Mesodermal cell (in vitro differentiated cells): ENCODE measurements around the gene CYP11A1.
A peak's percentile ranks its signal among the peaks of the same experiment; 100 is the strongest.
"Not testable (repeated sequence)": the region's sequence is repeated elsewhere in the genome, so short reads cannot be mapped to it uniquely, and the experiment has no call there.

ENCODE experiments used
- H3K27ac ChIP-seq: 2 replicates; pipeline ENCODE4 v1.7.0; 2013; ENCODE audit warnings: mild to moderate bottlenecking, low read depth, low read length, moderate library complexity; ENCODE audit not compliant: severe bottlenecking
- H3K36me3 ChIP-seq: 2 replicates; pipeline ENCODE4 v1.7.1; 2013; ENCODE audit warnings: mild to moderate bottlenecking, low read length, moderate library complexity; ENCODE audit not compliant: control insufficient read depth, insufficient read depth
- H3K4me1 ChIP-seq: one replicate; pipeline ENCODE4 v1.7.1; 2013; ENCODE audit warnings: mild to moderate bottlenecking, low read length; ENCODE audit not compliant: insufficient read depth, control insufficient read depth, poor library complexity, severe bottlenecking
- H3K4me3 ChIP-seq: 2 replicates; pipeline ENCODE4 v1.7.0; 2013; ENCODE audit warnings: low read length, control low read depth, mild to moderate bottlenecking; ENCODE audit not compliant: insufficient read depth, poor library complexity, severe bottlenecking; ENCODE audit errors: extremely low read depth
- H3K9me3 ChIP-seq: 2 replicates; pipeline ENCODE4 v1.7.1; 2013; ENCODE audit warnings: mild to moderate bottlenecking, low read length, moderate library complexity; ENCODE audit not compliant: control insufficient read depth
- WGBS, 2 experiments: methylation state at CpG; one replicate each; pipeline ENCODE4 v1.1.5; 2013; ENCODE audit warnings: missing lambda C conversion rate in 2 of 2; ENCODE audit not compliant: insufficient coverage in 2 of 2; 5-methylcytosine and 5-hydroxymethylcytosine counted together

The CYP11A1 gene

DNA sequence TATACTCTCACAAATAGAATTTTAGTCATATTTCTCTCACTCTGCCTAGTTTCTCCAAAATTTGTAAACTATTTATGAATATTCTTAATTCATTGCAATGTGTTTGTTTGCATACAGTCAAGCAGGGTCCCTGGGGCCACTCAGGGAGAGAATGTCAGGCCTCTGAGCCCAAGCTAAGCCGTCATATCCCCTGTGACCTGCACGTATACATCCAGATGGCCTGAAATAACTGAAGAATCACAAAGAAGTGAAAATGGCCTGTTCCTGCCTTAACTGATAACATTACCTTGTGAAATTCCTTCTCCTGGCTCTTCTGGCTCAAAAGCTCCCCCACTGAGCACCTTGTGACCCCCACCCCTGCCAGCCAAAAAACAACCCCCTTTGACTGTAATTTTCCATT lies 13.5 kb downstream of the CYP11A1 start:
- not testable (repeated sequence) for H3K4me3 ChIP-seq, H3K27ac ChIP-seq, H3K4me1 ChIP-seq, H3K36me3 ChIP-seq
- WGBS, 2 experiments, result 89 to 93% methylated on average over 2 of the region's 2 CpGs
- peaks cover 13% of the 10 kb centered on the region for H3K9me3 ChIP-seq

DNA sequence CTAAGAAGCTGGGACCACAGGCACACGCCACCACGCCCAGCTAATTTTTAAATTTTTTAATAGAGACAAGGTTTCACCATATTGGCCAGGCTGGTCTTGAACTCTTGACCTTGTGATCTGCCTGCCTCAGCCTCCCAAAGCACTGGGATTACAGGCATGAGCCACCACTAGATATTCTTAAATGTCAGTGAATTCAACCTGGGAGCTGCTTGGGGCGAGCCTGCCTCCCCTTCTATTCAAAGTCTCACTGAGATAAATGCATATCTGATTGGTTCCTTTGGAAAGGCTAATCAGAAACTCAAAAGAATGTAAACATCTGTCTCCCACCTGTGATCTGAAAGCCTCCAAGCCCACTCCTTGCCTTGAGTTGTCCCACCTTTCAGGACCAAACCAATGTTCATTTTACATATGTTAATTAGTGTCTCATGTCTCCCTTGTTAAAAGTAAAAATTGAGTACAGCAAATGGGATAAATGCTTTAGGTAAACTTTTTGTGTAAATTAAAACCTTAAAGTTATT lies 15.0 kb downstream of the CYP11A1 start:
- 80 to 100% methylated on average over 1 of the region's 3 CpGs for WGBS, 2 experiments
- no peaks in the 10 kb centered on the region for H3K4me1 ChIP-seq
- no peaks in the 10 kb centered on the region for H3K36me3 ChIP-seq
- H3K4me3 ChIP-seq, result no peak overlapping the region
- H3K27ac ChIP-seq, result no peak overlapping the region
- peaks cover 13% of the 10 kb centered on the region for H3K9me3 ChIP-seq

DNA sequence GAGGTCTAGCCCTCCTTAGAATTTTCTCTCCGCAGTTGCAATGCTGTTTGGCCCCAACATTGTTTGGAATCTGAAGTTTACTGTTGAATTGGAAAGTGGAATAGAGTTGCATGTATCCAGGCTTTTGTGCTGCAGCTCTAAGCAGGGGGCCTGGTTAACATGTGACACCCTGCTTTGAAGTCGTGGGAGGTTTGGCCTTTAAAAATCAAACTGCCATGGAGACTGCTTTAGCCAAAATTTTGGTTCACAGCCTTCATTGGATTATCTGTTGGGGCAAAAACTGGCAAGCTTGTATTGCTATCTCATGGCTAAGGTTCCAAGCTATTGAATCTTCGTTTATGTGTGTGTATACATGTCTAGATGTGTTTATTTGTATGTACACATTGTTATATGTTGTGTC lies 15.8 kb downstream of the CYP11A1 start:
- Histone ChIP-seq H3K4me1 (no peaks in the 10 kb centered on the region), H3K9me3 (peaks cover 13% of the 10 kb centered on the region), H3K27ac (no peak overlapping the region), H3K36me3 (no peaks in the 10 kb centered on the region), H3K4me3 (no peak overlapping the region)
- 53 to 57% methylated on average over 2 of the region's 3 CpGs for WGBS, 2 experiments

DNA sequence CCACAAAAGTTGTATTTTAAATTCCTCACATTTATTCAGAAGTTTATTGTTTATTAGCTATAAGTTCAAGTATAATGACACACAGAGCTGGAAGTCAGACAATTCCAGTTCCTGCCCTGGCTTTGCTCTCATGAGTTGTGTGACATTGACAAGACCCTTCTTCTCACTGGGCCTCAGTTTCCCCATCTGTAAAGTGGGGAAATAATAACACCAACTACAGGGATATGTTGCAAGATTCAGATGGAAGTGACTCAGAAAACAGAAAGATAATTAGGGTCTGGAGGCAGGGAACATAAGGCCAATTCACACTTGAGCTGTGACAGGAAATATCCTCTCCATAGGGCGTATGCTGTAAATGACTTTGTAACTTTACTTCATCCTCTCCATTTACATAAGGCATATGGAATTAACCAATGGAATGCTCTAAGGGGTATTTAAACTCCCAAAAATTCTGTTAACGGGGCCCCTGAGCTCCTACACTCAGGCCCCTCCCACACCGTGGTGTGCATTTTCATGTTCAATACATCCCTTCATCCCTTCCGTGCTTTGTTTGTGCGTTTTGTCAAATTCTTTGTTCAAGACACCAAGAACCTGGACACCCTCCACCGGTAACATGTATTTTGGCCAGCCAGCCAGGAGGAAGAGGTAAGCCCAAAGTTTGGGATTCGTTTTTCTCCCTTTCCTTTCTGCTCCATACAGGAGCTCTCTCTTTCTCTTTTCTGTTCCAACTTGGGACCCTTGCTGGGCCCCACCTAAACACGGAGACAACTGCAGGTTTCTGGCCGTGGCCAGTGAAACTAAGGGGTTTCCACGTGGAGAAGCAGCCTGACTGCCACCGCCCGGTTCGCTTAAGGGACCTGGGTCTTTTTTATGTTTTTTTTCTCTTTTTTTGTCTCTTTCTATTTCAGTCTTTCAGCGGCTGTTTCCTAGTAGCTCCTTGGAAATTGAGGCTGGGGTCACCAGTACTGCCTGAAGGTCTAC lies 16.9 kb downstream of the CYP11A1 start:
- Histone ChIP-seq H3K27ac (no peak overlapping the region), H3K36me3 (no peaks in the 10 kb centered on the region), H3K4me3 (no peak overlapping the region), H3K4me1 (peaks cover 5% of the 10 kb centered on the region), H3K9me3 (peaks cover 13% of the 10 kb centered on the region)
- WGBS, 2 experiments, result 81 to 82% methylated on average over 14 of the region's 14 CpGs

DNA sequence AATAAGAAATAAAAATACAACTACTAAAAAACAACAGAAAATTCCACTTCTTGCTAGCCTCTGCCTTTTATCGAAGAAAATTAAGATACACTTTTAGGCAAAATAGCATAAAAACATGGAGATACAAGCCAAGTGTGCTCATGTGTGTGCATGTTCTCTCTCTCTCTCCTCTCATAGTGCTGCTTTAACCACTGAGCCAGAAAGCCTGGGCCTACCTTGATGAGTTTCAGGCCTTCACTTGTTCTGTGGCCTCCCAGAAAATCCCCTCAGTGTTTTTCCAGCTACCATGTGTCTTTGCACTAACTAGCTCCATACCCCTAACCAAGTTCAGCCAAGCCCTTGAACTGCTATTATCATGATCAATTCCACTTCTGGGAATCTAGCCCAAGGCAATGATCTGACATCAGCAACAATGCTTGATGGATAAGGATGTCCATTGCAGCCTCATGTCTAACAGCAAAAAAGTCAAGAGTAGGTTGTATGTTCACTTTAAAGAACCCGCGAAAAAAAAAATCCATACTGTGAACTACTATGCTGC lies 18.1 kb downstream of the CYP11A1 start:
- H3K9me3 ChIP-seq, result peaks cover 13% of the 10 kb centered on the region
- no peak overlapping the region for H3K27ac ChIP-seq
- WGBS, 2 experiments, result 100% methylated on average over 3 of the region's 3 CpGs; no CpG with 5 or more reads in 1 of the 2 experiments
- H3K4me3 ChIP-seq, result no peak overlapping the region
- no peaks in the 10 kb centered on the region for H3K36me3 ChIP-seq
- peaks cover 17% of the 10 kb centered on the region for H3K4me1 ChIP-seq

DNA sequence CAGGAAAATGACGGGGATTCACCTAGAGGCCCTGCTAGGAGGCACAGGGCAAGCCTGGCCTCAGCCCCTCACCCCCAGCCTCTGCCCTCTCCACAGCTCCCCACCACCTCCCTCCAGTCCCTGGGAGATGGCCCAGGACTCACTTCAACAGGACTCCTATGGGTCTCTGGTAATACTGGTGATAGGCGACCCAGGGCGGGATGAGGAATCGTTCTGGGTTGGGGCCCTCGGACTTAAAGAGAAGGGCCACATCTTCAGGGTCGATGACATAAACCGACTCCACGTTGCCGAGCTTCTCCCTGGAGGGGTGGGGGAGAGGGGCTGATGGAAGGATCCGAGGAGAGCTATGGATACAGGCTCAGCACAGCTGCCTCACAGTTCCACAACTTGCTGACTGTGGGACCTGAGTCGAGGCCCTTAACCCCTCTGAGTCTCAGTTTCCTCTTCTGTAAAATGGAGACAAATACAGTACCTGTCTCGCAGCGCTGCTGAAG lies 19.6 kb downstream of the CYP11A1 start:
- H3K9me3 ChIP-seq, result peaks cover 5% of the 10 kb centered on the region
- H3K4me1 ChIP-seq, result peaks cover 17% of the 10 kb centered on the region
- no peaks in the 10 kb centered on the region for H3K36me3 ChIP-seq
- H3K4me3 ChIP-seq, result no peak overlapping the region
- no peak overlapping the region for H3K27ac ChIP-seq
- WGBS, 2 experiments, result 86 to 95% methylated on average over 11 of the region's 13 CpGs

DNA sequence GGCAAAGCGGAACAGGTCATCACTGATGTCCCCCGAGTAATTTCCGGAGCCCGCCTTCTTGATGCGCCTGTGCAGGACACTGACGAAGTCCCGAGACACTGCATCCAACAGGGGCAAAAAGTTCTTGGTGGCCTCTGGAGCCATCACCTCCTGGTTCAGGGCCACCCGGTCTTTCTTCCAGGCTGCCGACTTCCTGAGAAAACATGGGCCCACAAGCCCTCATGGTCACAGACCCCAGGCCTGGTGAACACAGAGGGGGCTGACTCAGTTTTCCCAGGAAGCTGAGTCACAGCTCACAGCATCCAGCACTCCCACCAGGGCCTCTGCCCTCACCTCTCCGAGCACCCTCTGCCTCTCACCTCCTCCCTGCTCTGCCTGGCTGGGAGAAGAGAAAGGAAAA lies 22.4 kb downstream of the CYP11A1 start:
- H3K4me1 ChIP-seq, result peaks cover 23% of the 10 kb centered on the region
- H3K9me3 ChIP-seq, result no peaks in the 10 kb centered on the region
- no peaks in the 10 kb centered on the region for H3K36me3 ChIP-seq
- WGBS, 2 experiments, result 87 to 92% methylated on average over 9 to 10 of the region's 10 CpGs
- peak overlapping the region; percentile 79 for H3K27ac ChIP-seq
- no peak overlapping the region for H3K4me3 ChIP-seq

DNA sequence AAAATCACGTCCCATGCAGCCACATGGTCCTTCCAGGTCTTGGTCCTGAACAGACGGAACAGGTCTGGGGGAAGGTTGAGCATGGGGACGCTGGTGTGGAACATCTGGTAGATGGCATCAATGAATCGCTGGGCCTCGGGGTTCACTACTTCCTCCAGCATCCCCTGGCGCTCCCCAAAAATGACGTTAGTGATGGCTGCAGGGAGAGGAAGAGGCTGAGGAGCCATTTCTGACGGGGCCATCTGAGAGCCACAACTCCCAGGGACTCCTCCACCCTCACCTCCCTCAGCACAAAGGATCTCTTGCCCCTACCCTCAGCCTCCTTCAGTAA lies 23.7 kb downstream of the CYP11A1 start:
- Histone ChIP-seq H3K27ac (no peak overlapping the region), H3K9me3 (no peaks in the 10 kb centered on the region), H3K4me3 (no peak overlapping the region), H3K4me1 (peaks cover 34% of the 10 kb centered on the region), H3K36me3 (no peaks in the 10 kb centered on the region)
- 100% methylated on average over 7 of the region's 8 CpGs; no CpG with 5 or more reads in 1 of the 2 experiments for WGBS, 2 experiments

DNA sequence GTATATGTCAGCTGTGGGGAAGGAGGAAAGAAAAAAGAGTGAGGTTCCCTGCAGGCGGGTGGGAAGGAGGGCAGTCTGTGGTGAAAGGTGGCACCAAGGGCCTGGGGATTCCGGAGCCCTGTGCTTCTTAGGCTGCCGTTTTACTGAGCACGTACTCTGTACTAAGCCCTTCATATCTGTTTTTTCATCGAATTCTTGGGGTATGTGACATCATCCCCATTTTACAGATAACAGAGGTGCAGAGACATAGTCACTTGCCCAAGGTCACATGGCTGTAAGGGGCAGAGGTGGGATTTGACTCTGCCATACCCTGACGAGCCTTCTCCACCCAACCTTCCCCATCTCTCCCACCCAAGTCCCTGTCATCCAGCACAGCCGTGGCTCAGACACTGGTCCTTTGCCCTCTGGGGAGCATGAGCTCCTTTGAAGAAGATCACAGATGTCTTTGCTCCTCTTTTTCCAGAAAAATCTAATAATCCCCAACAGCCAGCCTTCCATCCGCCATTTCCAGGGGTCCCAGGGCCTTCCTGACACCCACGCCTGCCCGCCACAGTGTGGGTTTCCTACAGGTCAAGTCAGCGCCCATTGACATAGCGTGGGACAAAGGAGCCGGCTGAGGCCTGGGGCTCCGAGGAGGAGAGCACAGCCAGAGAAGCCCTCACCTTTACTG lies 24.2 kb downstream of the CYP11A1 start:
- Histone ChIP-seq H3K9me3 (no peaks in the 10 kb centered on the region), H3K27ac (no peak overlapping the region), H3K36me3 (no peaks in the 10 kb centered on the region), H3K4me3 (no peak overlapping the region), H3K4me1 (peaks cover 34% of the 10 kb centered on the region)
- 94 to 98% methylated on average over 3 to 8 of the region's 14 CpGs for WGBS, 2 experiments

DNA sequence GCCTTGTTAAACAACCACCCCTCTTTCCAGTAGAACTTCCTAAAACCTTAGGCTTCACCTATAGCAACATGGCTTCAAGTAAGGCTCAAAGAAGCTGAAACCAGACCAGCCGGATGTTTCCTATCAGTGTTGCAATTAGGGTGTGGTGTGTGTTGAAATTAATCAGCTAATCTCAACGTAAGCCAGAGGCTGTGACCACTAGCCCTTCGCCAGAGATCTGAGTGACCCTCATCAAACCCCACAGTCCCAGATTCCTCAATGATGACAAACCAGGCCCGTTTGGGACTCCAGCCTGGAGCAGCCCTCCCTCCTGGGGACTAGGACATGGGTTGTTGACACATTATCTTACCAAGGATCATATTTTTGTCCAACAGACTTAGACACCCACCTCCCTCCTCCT lies 27.3 kb downstream of the CYP11A1 start:
- no peaks in the 10 kb centered on the region for H3K9me3 ChIP-seq
- WGBS, 2 experiments, result 60% methylated on average over 1 of the region's 4 CpGs; no CpG with 5 or more reads in 1 of the 2 experiments
- no peak overlapping the region for H3K4me3 ChIP-seq
- H3K27ac ChIP-seq, result peak overlapping the region; percentile 11
- H3K36me3 ChIP-seq, result no peaks in the 10 kb centered on the region
- H3K4me1 ChIP-seq, result peaks cover 25% of the 10 kb centered on the region
